K562 treated with DMSO at 1 percent for 24 hours (cell line): ENCODE measurements around the gene NKG7. TPM values are rescaled to one million over a fixed set of nuclear protein-coding genes. Genes with fewer than 3 reads are reported as not detected.

Experiments used
- total RNA-seq: library from RNA; unstranded; fragments of 300-600 nt; gene quantifications from 2 replicates; pipeline ENCODE4 v1.2.3, GENCODE V29; 2022; ENCODE audit warnings: low read depth; ENCODE audit not compliant: insufficient read depth

NKG7 gene
- total RNA-seq, result 1.1 TPM in 1 of 2 replicates, not detected in the other

GRCh38 chr19:51372649-51373504 lies at the start of gene NKG7:
Gene NKG7, minus strand, starts transcription at chr19:51372654. Its CDS starts 119 bp downstream, at chr19:51372535.

DNA sequence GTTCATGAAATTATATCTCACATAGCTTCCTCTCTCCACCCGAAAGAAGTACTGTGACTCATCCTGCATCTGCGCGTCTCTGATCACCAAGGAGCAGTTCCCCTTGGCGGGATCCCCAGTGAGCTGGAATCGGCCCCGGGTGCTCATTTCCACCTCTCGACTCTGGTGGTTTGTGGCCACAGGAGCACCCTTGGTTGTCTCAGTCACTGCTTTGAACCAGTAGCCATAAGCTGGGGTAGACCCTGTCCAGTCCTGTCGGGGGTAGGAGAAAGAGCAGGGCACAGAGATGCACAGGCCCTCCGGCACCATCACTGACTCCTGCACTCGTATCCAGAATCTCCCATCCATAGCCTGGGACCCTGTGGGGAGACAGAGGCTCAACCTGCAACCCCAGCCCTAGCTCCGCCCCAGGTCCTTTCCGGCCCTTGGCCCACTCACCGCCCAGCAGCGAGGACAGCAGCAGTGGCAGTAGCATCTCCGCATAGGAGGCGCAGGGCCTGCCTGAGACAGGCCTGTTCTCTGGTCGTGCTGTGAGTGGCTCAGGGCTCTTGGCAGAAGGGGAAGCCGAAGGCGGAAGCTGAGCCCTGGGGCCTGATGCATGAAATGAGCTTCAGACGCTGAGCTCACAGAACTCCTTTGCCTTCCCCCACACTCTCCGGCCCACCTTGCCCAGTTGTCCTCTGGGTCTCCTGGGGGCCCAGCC lies 44.8 kb upstream of the NKG7 start, which contains the start of gene SIGLEC10:
TSS of gene SIGLEC10 (minus strand) at position 536 of the 703 bp plus-strand sequence. CDS start at position 475, 61 bp downstream.

GRCh38 chr19:51387924-51388389 lies 15.5 kb upstream of the NKG7 start, which contains the start of gene LIM2:
Gene LIM2, minus strand, starts transcription at chr19:51387974. Its CDS starts 531 bp downstream, at chr19:51387443.

DNA sequence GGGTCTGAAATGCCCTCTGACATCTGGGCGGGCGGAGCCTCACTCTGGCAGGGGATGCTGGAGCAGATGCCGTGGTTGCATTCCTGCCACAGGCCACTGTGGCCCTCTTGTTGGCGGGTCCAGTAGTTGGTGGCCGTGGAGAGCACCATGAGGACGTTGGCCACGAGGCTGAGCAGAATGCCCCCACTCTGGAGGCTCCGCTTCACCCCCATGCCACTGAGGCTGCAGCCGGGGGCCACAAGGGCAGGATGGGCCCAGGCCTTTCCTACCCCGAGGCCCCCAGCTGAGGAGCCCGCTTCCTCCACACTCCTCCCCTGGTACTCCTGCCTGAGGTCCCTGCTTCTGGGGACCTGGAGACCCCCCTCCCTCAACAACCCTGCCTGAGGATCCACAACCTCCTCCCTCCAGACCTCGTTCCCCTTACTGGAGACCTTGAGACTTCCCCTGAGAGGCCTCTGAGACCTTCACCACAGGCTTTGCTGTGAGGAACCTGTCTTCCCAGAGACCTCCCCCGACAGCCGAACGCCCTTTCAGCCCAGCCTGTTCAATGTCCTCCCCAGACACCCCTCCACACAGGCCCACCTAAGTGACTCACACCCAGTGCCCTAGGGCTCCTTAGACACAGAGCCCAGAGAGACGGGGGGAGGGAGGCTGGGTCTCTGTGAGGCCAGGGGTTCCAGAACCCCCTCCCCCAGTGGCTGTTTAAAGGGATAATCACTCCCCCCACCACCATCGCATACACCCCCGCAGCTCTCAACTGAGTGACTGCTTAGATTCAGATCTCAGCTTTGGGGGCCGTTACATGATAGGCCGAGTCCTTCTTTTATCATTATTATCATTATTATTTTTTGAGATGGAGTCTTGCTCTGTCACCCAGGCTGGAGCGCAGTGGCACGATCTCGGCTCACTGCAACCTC lies 3.8 kb downstream of the NKG7 start, which contains the start of gene CLDND2:
TSS of gene CLDND2 (minus strand) at position 638 of the 917 bp plus-strand sequence. CDS start at position 212, 426 bp downstream.

DNA sequence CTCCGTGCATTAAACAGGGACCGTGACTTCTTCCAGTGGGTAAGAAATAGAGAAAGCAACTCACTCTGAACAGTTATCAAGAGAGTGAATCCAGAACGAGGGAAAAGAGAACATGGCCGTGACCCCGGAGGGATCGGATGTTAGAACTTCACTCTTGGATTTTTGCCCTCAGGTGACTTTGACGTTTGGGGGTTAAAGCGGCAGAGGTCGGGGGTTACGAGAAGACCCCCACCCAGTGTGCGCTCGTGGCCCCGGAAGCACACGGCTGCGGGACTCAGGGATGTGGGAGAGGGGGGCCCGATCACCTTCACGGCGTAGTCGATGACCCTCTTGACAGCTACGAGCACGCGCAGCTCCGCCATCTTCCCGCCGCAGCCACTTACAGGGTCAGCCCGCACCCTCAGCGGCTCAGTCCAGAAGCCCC lies 6.5 kb downstream of the NKG7 start, which contains the start of gene ETFB:
TSS of gene ETFB (minus strand) at position 424 of the 424 bp plus-strand sequence. CDS start at position 362, 62 bp downstream.

DNA sequence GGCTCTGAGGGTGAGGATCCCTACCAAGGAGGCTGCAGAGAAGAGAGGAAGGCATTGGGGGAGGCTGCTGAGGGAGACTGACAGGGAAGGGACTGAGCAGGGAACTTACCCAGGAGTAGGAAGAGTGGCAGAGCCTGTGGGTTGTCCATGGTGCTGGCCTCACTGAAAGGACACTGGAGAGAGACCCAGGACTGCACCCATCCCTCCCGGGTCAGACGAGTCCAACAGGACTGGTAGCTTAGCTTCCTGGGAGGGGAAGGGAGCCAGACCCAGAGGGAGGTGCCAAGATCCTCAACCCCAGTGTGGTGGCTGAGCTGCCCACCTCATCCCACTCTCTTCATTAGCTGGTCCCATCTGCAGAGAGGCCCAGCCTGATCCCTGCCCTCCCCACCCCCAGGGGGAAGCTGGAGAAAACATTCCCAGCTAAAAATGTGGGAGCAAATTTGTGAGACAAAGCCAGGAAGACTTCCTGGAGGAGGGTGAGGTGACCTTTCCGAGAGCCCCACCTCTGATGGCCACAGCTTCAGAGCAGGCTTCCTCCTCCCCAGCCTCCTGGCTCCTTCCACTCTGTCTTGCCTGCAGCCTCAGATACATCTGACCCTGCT lies 30.4 kb downstream of the NKG7 start, which contains the start of gene VSIG10L:
TSS of gene VSIG10L (minus strand) at position 164 of the 605 bp plus-strand sequence. CDS start at position 149, 15 bp downstream.

Other genes with a start within 250 kb of the NKG7 start
- gene SIGLEC9, start 247.7 kb downstream of the NKG7 start, total RNA-seq, result 0.93 and 1.1 TPM in 2 replicates
- 0.15 TPM in 1 of 2 replicates, not detected in the other for gene SIGLEC7, start 230.4 kb downstream of the NKG7 start, total RNA-seq
- gene CD33, start 147.6 kb downstream of the NKG7 start, total RNA-seq, result 73.3 and 79.4 TPM in 2 replicates
- gene SIGLECL1, start 121.6 kb downstream of the NKG7 start, total RNA-seq, result not detected in 2 replicates
- gene IGLON5, start 61.0 kb downstream of the NKG7 start, total RNA-seq, result 0.25 TPM in 1 of 2 replicates, not detected in the other
- gene VSIG10L, start 30.5 kb downstream of the NKG7 start, total RNA-seq, result 11.0 and 11.2 TPM in 2 replicates
- 300 and 330 TPM in 2 replicates for gene ETFB, start 6.3 kb downstream of the NKG7 start, total RNA-seq
- not detected in 2 replicates for gene CLDND2, start 3.7 kb downstream of the NKG7 start, total RNA-seq
- gene LIM2, start 15.3 kb upstream of the NKG7 start, total RNA-seq, result not detected in 2 replicates
- gene C19orf84, start 17.9 kb upstream of the NKG7 start, total RNA-seq, result 3.5 and 4.6 TPM in 2 replicates
- gene SIGLEC10, start 45.0 kb upstream of the NKG7 start, total RNA-seq, result 0.34 and 1.2 TPM in 2 replicates
- 0.27 and 0.51 TPM in 2 replicates for gene SIGLEC8, start 85.8 kb upstream of the NKG7 start, total RNA-seq
- gene CEACAM18, start 105.9 kb upstream of the NKG7 start, total RNA-seq, result not detected in 2 replicates
- 2.7 and 3.1 TPM in 2 replicates for gene SIGLEC12, start 129.1 kb upstream of the NKG7 start, total RNA-seq
- 21.0 and 23.9 TPM in 2 replicates for gene SIGLEC6, start 159.0 kb upstream of the NKG7 start, total RNA-seq
- gene ZNF175, start 198.6 kb upstream of the NKG7 start, total RNA-seq, result 8.8 and 11.4 TPM in 2 replicates